MM.1S (cell line): ENCODE measurements around the gene CLIC5.

ENCODE experiments used
- DNase-seq: peaks from one replicate; pipeline ENCODE4 v3.0.0-alpha.2; 2015
- H2AFZ ChIP-seq: fragments of 300-600 bp; sonication (generic); 2 replicates; pipeline ENCODE4 v1.6.0; 2016; ENCODE audit warnings: antibody characterized with exemption, low read length
- H3F3A ChIP-seq: fragments of 300-600 bp; sonication (generic); 2 replicates; pipeline ENCODE4 v1.6.1; 2016; ENCODE audit warnings: mild to moderate bottlenecking, antibody characterized with exemption, low read length, moderate library complexity, mixed read lengths; ENCODE audit not compliant: insufficient read depth
- H3K27ac ChIP-seq: fragments of 300-600 bp; sonication (generic); 2 replicates; pipeline ENCODE4 v1.5.1; 2016; ENCODE audit warnings: mild to moderate bottlenecking, low read length
- H3K27me3 ChIP-seq: fragments of 300-600 bp; sonication (generic); replicated peaks from 2 replicates; pipeline ENCODE4 v1.6.0; 2016; ENCODE audit warnings: low read length; ENCODE audit not compliant: insufficient read depth
- H3K36me3 ChIP-seq: fragments of 300-600 bp; sonication (generic); replicated peaks from 2 replicates; pipeline ENCODE4 v1.6.1; 2016; ENCODE audit warnings: mild to moderate bottlenecking, low read length, mixed read lengths; ENCODE audit not compliant: insufficient read depth
- H3K4me1 ChIP-seq: fragments of 300-600 bp; sonication (generic); 2 replicates; pipeline ENCODE4 v1.6.1; 2016; ENCODE audit warnings: low read length, mixed read lengths
- H3K4me2 ChIP-seq: fragments of 300-600 bp; sonication (generic); 2 replicates; pipeline ENCODE4 v1.6.0; 2016; ENCODE audit warnings: low read depth, low read length
- H3K4me3 ChIP-seq: fragments of 300-600 bp; sonication (generic); 2 replicates; pipeline ENCODE4 v1.5.1; 2016; ENCODE audit warnings: low read length, mixed read lengths
- H3K79me2 ChIP-seq: fragments of 300-600 bp; sonication (generic); 2 replicates; pipeline ENCODE4 v1.6.1; 2016; ENCODE audit warnings: mixed run types, low read length, mixed read lengths
- H3K9ac ChIP-seq: fragments of 300-600 bp; sonication (generic); 2 replicates; pipeline ENCODE4 v1.6.1; 2016; ENCODE audit warnings: low read length, mixed read lengths
- H3K9me2 ChIP-seq: fragments of 300-600 bp; sonication (generic); replicated peaks from 2 replicates; pipeline ENCODE4 v1.6.1; 2016; ENCODE audit warnings: mild to moderate bottlenecking, low read length, mixed read lengths; ENCODE audit not compliant: insufficient read depth
- H3K9me3 ChIP-seq: fragments of 300-600 bp; sonication (generic); replicated peaks from 2 replicates; pipeline ENCODE4 v1.6.1; 2016; ENCODE audit warnings: mild to moderate bottlenecking, low read length, mixed read lengths; ENCODE audit not compliant: insufficient read depth
- H4K20me1 ChIP-seq: fragments of 300-600 bp; sonication (generic); 2 replicates; pipeline ENCODE4 v1.6.1; 2016; ENCODE audit warnings: mild to moderate bottlenecking, low read length, moderate library complexity, mixed read lengths; ENCODE audit not compliant: insufficient read depth
- EZH2 ChIP-seq: fragments of 300-600 bp; sonication (generic); optimal IDR thresholded peaks from 2 replicates; pipeline ENCODE3; 2017; ENCODE audit warnings: low read depth, mild to moderate bottlenecking, antibody characterized with exemption, low read length, mixed read lengths
- EZH2phosphoT487 ChIP-seq: fragments of 300-600 bp; sonication (generic); IDR thresholded peaks from 2 replicates; pipeline ENCODE4 v1.6.1; 2018; ENCODE audit warnings: antibody characterized with exemption, low read length
- TF ChIP-seq, protein P1 (sequence below): fragments of 300-600 bp; sonication (generic); IDR thresholded peaks from 2 replicates; pipeline ENCODE4 v1.5.1; 2016; ENCODE audit warnings: antibody characterized with exemption, low read length, mixed read lengths

CLIC5 gene

DNA sequence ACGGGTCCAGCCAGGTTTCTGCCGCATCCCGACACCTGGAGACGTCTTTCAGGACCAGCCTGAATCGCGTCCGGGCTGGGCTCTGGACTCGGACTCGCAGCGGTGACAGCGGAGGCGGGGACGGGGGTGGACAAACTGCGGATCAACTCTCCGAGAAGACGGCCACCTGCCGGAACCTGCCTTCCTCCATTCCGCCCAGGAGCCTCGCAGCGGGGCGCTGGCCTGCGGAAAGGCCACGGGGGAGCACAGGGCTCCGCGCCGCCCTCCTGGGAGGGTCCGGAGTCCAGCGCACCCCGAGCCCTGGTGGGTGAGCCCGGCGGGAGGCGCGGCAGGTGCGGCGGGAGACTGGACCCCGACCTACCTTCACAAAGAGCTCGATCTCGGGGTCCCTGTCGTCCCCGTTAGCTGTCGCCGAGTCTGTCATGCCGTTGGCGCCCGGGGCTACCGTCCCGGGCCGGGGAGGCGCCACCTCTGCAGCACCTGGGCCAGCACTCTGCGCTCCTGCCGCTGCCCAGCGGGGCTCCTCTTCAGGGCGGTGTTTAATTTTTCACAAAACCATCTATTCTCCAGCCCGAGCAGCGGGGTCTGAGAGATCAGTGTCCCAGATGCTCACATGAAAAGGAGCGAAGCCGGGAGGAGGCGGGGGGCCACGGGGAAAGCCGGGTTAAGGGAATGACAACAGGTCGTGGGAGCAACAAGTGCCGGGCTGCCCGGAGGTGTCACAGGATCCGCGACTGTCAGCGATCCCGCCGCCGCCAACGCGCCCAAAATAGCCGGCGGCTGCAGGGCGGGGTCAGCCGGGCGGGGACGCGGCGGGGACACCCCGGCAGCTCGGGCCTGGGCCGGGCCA is at the start of gene CLIC5:
Gene CLIC5 (minus strand): TSS at position 742 of the 850 bp plus-strand sequence. CDS start 318 bp downstream, at position 424.
- peak within 1 kb of the TSS; percentile 76 for H3K4me3 ChIP-seq
- H3K9me2 ChIP-seq, result no peaks in the 10 kb centered on the region
- peak within 1 kb of the TSS; percentile 57 for H3K9ac ChIP-seq
- peaks cover 15% of the 10 kb centered on the region for H3K4me1 ChIP-seq
- peak within 1 kb of the TSS; percentile 86 for H2AFZ ChIP-seq
- H3K79me2 ChIP-seq, result no peaks in the 10 kb centered on the region
- H3K4me2 ChIP-seq, result peak within 1 kb of the TSS; percentile 59
- no peaks in the 10 kb centered on the region for H3K9me3 ChIP-seq
- peak; percentile 35 for DNase-seq
- peak within 1 kb of the TSS; percentile 29; the same call in 1 of the 2 replicates for H3K27ac ChIP-seq
- H3F3A ChIP-seq, result peaks cover 6% of the 10 kb centered on the region; the same call in 1 of the 2 replicates
- no peaks in the 10 kb centered on the region for H4K20me1 ChIP-seq
- TF ChIP-seq EZH2 (no peak), EZH2phosphoT487 (no peak)
- TF ChIP-seq, protein P1, sequence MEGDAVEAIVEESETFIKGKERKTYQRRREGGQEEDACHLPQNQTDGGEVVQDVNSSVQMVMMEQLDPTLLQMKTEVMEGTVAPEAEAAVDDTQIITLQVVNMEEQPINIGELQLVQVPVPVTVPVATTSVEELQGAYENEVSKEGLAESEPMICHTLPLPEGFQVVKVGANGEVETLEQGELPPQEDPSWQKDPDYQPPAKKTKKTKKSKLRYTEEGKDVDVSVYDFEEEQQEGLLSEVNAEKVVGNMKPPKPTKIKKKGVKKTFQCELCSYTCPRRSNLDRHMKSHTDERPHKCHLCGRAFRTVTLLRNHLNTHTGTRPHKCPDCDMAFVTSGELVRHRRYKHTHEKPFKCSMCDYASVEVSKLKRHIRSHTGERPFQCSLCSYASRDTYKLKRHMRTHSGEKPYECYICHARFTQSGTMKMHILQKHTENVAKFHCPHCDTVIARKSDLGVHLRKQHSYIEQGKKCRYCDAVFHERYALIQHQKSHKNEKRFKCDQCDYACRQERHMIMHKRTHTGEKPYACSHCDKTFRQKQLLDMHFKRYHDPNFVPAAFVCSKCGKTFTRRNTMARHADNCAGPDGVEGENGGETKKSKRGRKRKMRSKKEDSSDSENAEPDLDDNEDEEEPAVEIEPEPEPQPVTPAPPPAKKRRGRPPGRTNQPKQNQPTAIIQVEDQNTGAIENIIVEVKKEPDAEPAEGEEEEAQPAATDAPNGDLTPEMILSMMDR, result no peak
- H3K27me3 ChIP-seq, result no peaks in the 10 kb centered on the region
- no peaks in the 10 kb centered on the region for H3K36me3 ChIP-seq

GRCh38 chr6:46062991-46063390 is 47.3 kb upstream of the CLIC5 start:
- H3K27me3 ChIP-seq, result no peaks in the 10 kb centered on the region
- no peak for TF ChIP-seq EZH2
- TF ChIP-seq, protein P1, result no peak
- no peak for TF ChIP-seq EZH2phosphoT487

DNA sequence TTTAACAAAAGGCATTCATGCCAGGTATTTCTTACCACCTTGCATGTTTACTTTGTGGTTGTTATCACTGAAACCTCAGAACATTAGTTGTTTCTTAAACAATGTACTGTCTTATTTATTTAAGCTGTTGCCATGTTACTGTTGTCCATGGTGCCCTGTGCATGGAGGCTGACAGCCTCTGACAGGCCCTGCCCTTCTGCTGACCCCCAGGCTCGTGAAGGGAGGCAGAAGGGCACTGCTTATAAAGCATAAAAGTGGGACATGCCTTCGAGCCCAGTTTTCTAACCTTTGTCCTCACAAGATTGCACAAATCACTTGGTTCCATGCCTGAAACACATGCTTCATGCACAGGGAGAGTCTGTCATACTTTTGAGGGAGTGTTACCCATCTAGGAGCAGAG is 46.7 kb upstream of the CLIC5 start:
- Histone ChIP-seq H3K9me2 (no peaks in the 10 kb centered on the region), H3F3A (no peaks in the 10 kb centered on the region), H3K27me3 (no peaks in the 10 kb centered on the region), H3K9ac (no peak overlapping the region), H3K4me2 (no peak overlapping the region), H3K4me1 (no peaks in the 10 kb centered on the region), H3K4me3 (no peak overlapping the region), H2AFZ (no peak overlapping the region), H3K79me2 (no peaks in the 10 kb centered on the region), H3K9me3 (no peaks in the 10 kb centered on the region), H3K36me3 (no peaks in the 10 kb centered on the region), H3K27ac (no peak overlapping the region), H4K20me1 (no peaks in the 10 kb centered on the region)
- DNase-seq, result peak; percentile 9
- TF ChIP-seq EZH2 (no peak), EZH2phosphoT487 (no peak)
- TF ChIP-seq, protein P1, result no peak

More at GRCh38 chr6:46062991-46063390, 47.3 kb upstream of the CLIC5 start:
- no peaks in the 10 kb centered on the region for H3K4me1 ChIP-seq
- H3K79me2 ChIP-seq, result no peaks in the 10 kb centered on the region
- no peaks in the 10 kb centered on the region for H3K9me2 ChIP-seq
- H2AFZ ChIP-seq, result no peak overlapping the region
- H4K20me1 ChIP-seq, result no peaks in the 10 kb centered on the region
- no peaks in the 10 kb centered on the region for H3F3A ChIP-seq
- H3K27ac ChIP-seq, result no peak overlapping the region
- no peaks in the 10 kb centered on the region for H3K9me3 ChIP-seq
- no peaks in the 10 kb centered on the region for H3K36me3 ChIP-seq
- H3K4me3 ChIP-seq, result no peak overlapping the region
- H3K4me2 ChIP-seq, result no peak overlapping the region
- DNase-seq, result no peak
- no peak overlapping the region for H3K9ac ChIP-seq
